Stomach smooth muscle (tissue), 2 donors: Measurements from ENCODE around the gene CORO2B.
"Not testable (repeated sequence)": the region's sequence is repeated elsewhere in the genome, so short reads cannot be mapped to it uniquely, and the experiment has no call there.

Source experiments
- H3K27ac ChIP-seq: one replicate; pipeline ENCODE4 v1.7.0; 2013; ENCODE audit warnings: mild to moderate bottlenecking, low read length, inconsistent platforms
- H3K27me3 ChIP-seq, 2 donors: one replicate each; pipeline ENCODE4 v1.7.0; 2013; ENCODE audit warnings: low read length in 2 of 2; ENCODE audit not compliant: insufficient read depth in 2 of 2, control insufficient read depth in 1 of 2
- H3K36me3 ChIP-seq, 2 donors: one replicate each; pipeline ENCODE4 v1.7.0; 2013; ENCODE audit warnings: low read length in 2 of 2; ENCODE audit not compliant: control insufficient read depth in 2 of 2, insufficient read depth in 2 of 2
- H3K4me1 ChIP-seq: one replicate; pipeline ENCODE4 v1.7.0; 2013; ENCODE audit warnings: low read length; ENCODE audit not compliant: control insufficient read depth, insufficient read depth
- H3K4me3 ChIP-seq, 2 donors: one replicate each; pipeline ENCODE4 v1.7.0; 2013; ENCODE audit warnings: low read length in 2 of 2
- H3K9ac ChIP-seq, 2 donors: one replicate each; pipeline ENCODE4 v1.7.0; 2013; ENCODE audit warnings: low read length in 2 of 2, mild to moderate bottlenecking in 1 of 2
- H3K9me3 ChIP-seq, 2 donors: one replicate each; pipeline ENCODE4 v1.7.0; 2013; ENCODE audit warnings: low read length in 2 of 2; ENCODE audit not compliant: control insufficient read depth in 2 of 2
- donor health status: healthy.
- donor health status: Pancreatic carcinoma.

The CORO2B gene

DNA sequence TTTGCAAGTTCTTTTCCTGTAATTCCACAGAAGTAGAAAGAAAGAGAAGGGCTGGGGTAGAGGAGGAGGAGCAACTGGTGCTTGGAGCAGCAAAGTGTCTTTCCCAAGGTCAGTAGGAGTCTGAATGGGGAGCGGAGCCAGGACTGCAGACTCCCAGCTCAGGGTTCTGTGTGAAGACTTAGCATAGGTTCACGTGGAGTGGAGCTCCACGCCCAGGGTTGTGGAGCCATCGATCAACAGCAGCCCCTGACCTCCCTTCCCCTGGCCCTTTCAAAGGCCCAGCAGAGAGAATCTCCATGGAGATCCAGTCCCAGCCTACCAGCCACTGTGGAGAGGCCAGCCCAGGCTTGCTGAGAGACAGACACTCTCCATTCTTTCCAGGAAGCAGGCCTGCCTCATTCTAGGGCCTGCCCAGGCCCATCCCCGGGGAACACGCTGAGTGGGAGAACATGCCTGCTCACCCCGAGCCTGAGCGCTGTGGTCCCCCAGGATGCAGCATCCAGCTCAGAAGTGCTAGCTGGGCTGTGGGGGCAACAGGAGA is 62.1 kb downstream of the CORO2B start:
- peak overlapping the region; percentile 18 for H3K27ac ChIP-seq
- no peak overlapping the region for H3K9ac ChIP-seq

DNA sequence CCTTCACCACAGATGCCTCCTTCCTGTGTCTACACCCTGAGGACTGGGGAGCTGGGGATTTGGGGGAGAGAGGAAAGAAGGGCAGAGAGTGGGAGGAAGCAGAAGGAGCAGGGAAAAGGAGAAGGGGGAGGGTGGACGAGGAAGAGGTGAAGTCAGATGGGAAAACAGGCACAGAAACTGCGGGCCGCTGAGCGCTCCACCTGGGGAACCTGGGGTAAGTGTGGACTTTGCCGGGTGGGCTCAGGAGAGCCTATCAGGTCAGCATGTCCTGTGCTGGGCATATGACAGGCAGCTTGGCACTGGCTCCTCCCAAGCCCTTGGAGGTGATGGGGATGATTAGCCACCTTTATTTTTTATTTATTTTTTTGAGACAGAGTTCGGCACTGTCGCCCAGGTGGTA is 62.6 kb downstream of the CORO2B start:
- H3K9me3 ChIP-seq: no peaks in the 10 kb centered on the region
- no peak overlapping the region for H3K4me3 ChIP-seq
- no peaks in the 10 kb centered on the region for H3K27me3 ChIP-seq
- no peak overlapping the region for H3K9ac ChIP-seq
- H3K4me1 ChIP-seq: peaks cover 29% of the 10 kb centered on the region
- H3K36me3 ChIP-seq: no peaks in the 10 kb centered on the region
- H3K27ac ChIP-seq: peak overlapping the region; percentile 18

More for the DNA sequence above, 62.1 kb downstream of the CORO2B start:
- no peaks in the 10 kb centered on the region for H3K9me3 ChIP-seq
- no peaks in the 10 kb centered on the region for H3K27me3 ChIP-seq
- no peak overlapping the region for H3K4me3 ChIP-seq
- peaks cover 33% of the 10 kb centered on the region for H3K4me1 ChIP-seq
- H3K36me3 ChIP-seq: no peaks in the 10 kb centered on the region

DNA sequence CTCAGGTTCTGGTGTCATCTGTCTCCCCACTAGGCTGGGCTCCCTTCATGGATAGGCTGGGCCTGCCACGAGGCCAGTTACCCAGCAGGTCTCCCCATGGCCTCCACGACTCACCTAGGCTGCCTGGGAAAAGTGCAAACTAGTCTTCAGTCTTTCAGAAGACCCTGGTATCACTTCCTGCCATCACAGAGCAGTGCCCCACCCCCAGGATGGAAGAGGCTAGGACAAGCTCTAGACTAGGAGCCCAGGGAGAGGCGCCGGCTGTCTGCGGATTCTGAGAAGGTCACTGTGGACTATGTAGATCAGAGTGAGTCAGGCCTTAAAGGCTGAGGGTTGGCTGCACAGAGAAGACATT is 63.7 kb downstream of the CORO2B start:
- Histone ChIP-seq H3K27ac (no peak overlapping the region), H3K36me3 (no peaks in the 10 kb centered on the region), H3K4me1 (peaks cover 24% of the 10 kb centered on the region), H3K27me3 (no peaks in the 10 kb centered on the region), H3K9ac (no peak overlapping the region), H3K9me3 (no peaks in the 10 kb centered on the region), H3K4me3 (no peak overlapping the region)

DNA sequence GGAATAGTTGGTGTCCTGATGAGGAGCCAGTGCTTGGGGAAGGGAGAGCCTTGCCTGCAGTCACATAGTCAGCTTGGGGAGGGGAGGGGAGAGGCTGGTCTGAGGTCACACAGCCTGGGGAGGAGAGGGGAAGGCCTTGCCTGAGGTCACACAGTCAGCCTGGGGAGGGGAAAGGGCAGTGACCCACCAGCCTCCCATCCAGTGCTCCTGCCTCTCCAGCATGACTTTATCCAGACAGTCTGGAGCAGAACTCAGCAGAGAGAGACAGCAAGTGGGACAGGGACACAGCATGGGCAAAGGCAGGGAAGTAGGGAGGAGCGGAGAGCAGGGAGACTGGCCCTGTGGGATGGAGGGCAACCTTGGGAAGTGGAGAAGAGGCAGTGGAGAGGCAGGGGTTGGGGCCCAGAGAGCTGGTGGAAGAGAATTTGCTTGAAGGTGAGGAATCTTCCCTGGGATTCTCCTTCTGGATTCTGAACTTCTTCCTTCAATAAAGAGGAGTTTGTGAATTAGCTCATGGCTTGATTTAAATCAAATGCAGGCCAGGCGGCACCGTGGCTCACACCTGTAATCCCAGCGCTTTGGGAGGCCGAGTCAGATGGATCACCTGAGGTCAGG is 64.5 kb downstream of the CORO2B start:
- Histone ChIP-seq H3K9me3 (no peaks in the 10 kb centered on the region), H3K4me1 (peaks cover 22% of the 10 kb centered on the region), H3K27ac (no peak overlapping the region), H3K27me3 (no peaks in the 10 kb centered on the region), H3K4me3 (no peak overlapping the region), H3K9ac (no peak overlapping the region), H3K36me3 (no peaks in the 10 kb centered on the region)

DNA sequence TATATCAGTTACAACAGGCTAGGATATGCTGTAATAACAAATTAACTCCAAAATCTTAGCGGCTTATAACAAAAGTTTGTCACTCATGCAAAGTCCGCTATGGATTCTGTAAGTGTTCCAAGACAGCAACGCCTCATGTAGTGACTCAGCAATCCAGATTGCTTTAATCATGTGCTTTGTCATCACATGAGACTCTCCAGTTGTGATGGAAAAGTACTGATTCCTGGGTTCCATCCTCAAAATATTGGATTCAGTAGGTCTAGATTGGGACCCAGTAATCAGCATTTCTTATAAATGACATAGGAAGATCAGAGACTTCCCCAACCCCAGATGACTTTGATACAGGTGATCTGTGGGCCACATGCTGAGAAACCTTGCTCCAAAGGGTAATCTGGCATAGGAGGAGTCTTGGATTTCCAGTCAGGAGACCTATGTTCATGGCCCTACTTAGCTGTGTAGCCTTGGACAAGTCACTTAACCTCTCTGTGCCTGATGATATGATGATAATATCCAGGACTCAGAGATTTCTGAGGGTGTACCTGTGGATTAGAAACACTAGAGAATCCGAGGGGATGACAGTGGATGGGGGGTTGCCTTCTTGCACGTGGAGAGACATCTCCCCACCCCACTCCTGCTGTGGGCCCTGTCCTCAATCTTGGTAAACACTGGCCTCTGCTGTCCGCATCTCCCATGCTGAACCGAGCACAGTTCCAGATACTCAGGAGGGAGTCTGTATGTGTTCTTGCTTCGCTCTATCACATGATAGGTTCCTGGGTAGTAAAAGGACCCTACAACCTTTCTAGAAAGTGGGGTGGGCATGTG is 65.5 kb downstream of the CORO2B start:
- Histone ChIP-seq H3K27ac (no peak overlapping the region), H3K4me3 (no peak overlapping the region), H3K9ac (no peak overlapping the region), H3K27me3 (no peaks in the 10 kb centered on the region), H3K36me3 (no peaks in the 10 kb centered on the region), H3K9me3 (no peaks in the 10 kb centered on the region), H3K4me1 (peaks cover 19% of the 10 kb centered on the region)

DNA sequence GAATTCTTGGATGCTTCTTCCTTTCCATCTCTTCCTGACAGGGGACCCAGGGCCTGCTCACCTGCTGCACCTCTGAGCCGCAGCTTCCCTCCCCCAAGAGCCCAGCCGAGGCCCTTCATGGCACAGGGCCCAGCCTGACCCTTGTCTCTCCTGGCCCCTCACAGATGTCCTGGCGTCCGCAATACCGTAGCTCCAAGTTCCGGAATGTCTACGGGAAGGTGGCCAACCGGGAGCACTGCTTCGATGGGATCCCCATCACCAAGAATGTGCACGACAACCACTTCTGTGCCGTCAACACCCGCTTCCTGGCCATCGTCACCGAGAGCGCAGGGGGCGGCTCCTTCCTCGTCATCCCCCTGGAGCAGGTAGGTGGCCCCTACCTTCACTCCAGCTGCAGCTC is 66.2 kb downstream of the CORO2B start:
- Histone ChIP-seq H3K4me3 (no peak overlapping the region), H3K27me3 (no peaks in the 10 kb centered on the region), H3K4me1 (peaks cover 16% of the 10 kb centered on the region), H3K9ac (no peak overlapping the region), H3K36me3 (no peaks in the 10 kb centered on the region), H3K9me3 (no peaks in the 10 kb centered on the region), H3K27ac (no peak overlapping the region)

DNA sequence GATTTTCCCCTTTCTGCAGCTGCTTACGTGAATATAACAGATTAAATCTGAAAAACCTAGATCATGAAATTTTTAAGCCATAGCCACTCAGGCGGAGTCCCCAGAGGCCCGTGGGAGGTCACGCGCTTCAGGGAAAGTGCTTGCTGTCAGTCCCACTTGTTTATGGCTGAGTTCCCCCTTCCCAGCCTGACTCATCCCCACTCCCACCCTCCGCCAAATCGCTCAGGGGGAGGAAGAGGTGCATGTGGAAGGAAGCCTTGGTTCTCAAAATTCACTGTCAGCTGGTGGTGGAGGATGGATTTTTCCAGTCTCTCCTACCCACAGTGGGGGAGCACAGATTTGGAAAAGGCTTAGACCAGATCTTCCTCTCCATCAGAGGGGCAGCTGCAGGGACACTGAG is 67.4 kb downstream of the CORO2B start:
- H3K9ac ChIP-seq: no peak overlapping the region

DNA sequence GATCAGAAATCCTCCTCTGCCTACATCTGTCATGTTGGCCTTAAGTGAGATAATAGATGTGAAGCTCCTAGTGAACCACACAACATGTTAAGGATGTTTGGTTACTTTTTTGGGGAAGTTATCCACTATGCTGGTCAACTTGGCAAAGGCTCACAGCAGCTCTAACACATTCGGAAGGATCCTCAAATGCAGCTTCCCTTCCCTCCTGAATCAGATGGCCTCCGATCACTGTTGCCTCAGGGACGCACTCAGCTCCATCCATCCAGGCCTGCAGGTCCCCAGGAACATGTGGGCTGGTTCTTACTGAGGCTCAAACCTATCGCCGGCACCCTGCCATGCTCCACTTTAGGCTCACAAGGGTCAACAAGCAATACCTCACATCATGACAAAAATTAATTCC is 67.9 kb downstream of the CORO2B start:
- H3K27me3 ChIP-seq: no peaks in the 10 kb centered on the region
- peaks cover 2% of the 10 kb centered on the region for H3K4me1 ChIP-seq
- H3K9ac ChIP-seq: no peak overlapping the region
- H3K9me3 ChIP-seq: no peaks in the 10 kb centered on the region
- no peak overlapping the region for H3K27ac ChIP-seq
- H3K36me3 ChIP-seq: no peaks in the 10 kb centered on the region
- H3K4me3 ChIP-seq: no peak overlapping the region

More for the DNA sequence above, 67.4 kb downstream of the CORO2B start:
- H3K36me3 ChIP-seq: no peaks in the 10 kb centered on the region
- no peak overlapping the region for H3K27ac ChIP-seq
- no peaks in the 10 kb centered on the region for H3K9me3 ChIP-seq
- no peaks in the 10 kb centered on the region for H3K27me3 ChIP-seq
- H3K4me1 ChIP-seq: peaks cover 6% of the 10 kb centered on the region
- no peak overlapping the region for H3K4me3 ChIP-seq

DNA sequence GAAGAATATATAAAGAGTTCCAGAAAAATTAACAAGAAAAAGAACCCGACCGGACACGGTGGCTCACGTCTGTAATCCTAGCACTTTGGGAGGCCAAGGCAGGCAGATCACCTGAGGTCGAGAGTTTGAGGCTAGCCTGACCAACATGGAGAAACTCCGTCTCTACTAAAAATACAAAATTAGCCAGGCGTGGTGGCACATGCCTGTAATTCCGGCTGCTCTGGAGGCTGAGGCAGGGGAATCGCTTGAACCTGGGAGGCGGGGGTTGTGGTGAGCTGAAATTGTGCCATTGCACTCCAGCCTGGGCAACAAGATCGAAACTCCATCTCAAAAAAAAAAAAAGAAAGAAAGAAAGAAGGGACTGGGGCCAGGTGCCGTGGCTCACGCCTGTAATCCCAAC is 68.6 kb downstream of the CORO2B start:
- not testable (repeated sequence) for H3K27ac ChIP-seq, H3K9ac ChIP-seq, H3K36me3 ChIP-seq, H3K27me3 ChIP-seq, H3K4me1 ChIP-seq, H3K9me3 ChIP-seq, H3K4me3 ChIP-seq

DNA sequence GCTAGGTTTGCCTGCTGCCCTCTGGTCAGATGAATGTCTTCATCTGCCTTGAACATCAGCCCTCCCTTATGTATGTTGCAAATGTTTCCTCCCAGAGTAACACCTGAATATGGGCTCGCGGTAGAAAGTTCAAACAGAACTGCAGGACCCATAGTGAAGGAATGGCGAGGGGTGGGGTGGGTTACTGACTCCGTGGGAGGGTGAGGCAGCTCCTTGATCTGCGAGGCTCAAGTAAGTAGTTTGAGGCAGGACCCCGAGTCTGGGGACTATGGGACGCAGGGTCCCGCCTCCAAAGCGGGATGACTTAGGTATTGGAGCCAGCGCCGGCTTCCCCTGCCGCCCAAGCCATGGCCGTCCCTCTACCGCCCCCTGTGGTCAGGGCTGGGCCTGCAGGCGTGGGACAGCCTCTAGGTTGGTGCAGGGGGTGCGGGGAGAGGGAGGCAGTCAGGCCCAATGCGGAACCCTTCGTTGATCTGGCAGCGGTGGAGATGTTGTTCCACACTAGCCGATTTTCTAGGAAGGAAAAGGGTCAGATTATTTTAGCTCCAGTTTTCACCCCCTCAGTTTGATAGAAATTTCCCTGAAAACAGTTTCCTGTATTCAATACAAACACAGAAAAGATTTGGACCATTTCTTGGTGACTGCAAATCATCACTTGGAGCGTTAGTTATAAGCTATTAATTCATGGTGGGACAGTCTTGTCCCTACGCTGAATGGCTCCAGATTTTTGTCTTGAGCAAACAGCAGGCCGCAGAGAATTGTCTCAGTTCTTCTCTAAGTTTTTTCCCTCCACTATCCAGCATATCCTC is 72.3 kb downstream of the CORO2B start:
- H3K9me3 ChIP-seq: no peaks in the 10 kb centered on the region
- no peak overlapping the region for H3K9ac ChIP-seq
- no peak overlapping the region for H3K27ac ChIP-seq
- no peaks in the 10 kb centered on the region for H3K36me3 ChIP-seq
- no peak overlapping the region for H3K4me3 ChIP-seq
- no peaks in the 10 kb centered on the region for H3K4me1 ChIP-seq
- no peaks in the 10 kb centered on the region for H3K27me3 ChIP-seq
